AG08395 (cell line): ENCODE data around the gene PTPRN2.

ENCODE experiments used
- DNase-seq: peaks from one replicate; pipeline ENCODE4 v3.0.0; 2012; ENCODE audit warnings: mixed read lengths, low spot score

PTPRN2 gene

DNA sequence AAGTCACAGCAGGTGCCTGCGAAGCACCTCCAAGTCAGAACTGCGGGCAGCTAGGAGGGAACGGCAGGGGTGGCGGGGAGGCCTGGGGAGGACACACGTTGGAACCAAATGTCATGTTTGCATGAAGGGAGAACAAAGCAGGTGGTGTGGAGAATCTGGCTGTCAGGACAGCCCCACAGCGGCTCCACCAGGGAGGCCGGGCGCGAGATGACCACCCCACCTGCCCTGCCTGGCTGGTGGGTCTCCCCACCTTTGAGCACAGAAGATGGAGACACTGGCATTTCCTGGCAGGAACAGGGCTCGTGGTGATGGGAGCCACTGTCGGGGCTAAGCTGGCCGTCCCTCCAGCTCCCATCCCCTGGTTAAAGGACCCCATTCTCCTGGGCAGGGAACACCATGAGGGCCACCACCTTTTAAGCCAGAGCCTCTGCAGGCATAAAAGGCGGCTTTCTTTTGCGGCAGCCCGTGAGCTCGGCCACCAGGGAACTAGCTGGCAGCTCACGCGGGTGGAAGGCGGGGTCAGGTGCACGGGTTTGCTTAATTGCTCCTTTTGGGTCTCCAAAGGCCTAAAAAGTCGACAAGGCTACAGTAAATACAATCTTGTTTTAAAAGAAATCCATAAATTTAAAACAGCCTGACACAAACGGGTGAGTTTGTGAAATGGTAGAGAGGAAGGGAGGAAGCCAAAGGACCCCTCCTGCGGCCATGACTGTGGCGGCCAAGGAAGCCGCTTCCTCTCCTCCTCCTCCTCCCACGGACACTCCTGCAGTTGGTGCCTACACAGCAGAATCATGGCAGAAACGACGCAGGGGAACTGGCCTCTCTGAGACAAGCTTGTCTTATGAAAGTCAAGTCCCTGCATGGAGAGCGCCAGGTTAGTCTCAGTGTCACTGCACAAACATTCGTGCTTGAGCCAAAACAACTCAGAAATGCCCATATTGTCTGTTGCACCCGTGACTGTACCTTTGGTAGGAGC, 1037.0 kb downstream of the PTPRN2 start:
- DNase-seq = no peak

DNA sequence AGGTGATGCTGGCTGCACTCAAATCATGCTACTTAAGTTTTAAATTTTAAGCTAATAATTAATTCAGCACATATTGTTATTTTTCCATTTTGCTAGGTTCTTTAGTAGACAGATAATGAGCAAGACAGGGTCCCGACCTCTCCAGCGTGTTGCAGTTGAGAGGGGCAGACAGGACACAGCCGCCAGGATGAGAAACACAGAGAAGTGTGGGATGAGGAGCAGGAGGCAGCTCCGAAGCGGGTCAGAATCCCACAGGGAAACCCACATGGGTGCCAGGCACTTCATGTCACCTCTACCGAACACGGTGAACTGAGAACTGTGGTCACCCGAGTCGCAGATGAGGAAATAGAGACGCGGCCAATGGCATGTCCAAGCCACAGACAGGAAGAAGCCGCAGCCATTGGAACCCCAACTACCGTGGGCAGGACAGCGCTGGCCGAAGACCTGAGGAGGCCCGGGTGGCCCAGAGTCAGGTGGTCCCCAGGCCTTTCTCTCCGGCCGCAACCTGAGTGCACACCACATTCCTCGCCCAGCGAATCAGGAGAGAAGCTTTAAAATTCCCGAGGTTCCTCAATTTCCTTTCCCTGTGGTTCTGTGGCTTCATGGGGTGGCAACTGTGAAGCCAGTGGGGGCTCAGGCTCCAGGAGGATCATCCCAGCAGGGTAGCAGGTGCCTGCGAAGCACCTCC, 1037.9 kb downstream of the PTPRN2 start:
- no peak for DNase-seq

DNA sequence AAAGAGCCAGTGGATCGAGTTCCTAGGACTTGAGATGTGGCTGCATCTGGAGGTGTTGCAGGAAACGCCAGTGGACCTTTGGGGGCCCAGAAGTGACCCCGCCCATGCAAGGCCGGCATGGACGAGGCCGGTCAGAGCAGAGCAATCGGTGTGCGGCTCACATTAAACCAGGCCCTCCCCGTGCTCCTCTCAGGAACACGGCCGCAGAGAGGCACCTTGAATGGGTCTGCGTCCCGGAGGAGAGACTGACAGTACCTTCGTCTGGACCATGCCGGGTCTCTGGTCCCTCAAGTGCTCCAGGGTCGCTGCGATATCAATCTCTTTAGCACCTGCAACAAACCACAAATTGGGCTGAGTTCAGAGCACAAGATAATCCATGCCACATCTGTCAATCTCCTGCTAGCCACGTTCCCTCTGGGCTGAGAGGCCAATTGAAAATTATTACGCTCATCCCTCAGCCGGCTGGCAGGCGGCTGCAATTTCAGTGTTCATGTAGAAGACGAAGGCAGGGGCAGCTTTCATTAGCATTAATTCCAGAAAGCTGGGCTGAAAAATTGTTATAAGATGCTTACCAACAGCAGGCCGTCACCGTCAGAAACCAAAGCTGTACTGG, 1038.8 kb downstream of the PTPRN2 start:
- no peak for DNase-seq

DNA sequence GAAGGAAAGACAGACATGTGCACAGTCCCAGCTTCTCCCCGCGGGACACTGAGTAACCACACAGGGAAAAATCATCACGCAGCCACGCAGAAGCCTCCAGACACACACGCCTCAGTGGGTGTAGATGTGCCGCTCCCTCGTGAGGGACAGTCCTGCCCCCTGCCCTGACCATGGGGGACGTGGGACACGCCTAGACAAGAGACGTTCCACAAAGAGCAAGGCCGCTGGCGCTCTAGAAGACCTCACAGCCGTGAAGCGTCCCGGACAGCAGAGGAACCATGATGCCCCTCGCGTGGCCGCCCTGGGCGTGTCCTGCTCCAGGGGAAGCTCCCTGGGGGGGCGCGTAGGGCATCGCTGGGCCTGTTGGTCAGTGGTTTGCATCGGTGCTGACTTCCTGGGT, 1040.0 kb downstream of the PTPRN2 start:
- no peak for DNase-seq

DNA sequence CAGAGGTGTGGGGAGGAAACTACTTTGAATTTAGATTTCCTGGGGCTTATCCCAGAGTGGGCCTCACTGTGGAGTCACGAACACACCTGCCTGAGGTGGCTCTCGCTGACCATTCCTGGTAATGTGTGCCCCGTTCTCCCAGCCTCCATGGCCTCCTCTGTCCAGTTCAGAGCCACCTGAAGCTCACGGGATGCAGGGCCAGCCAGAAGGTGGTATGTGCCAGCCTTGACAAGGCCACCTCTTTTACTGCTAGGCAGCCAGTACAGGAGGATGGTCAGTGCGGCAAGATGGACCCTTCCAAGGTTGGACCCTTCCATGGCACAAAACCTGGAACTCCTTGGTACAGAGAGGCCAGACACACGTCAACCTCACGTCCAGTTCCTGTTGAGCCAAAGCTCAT, 1040.5 kb downstream of the PTPRN2 start:
- DNase-seq = no peak

DNA sequence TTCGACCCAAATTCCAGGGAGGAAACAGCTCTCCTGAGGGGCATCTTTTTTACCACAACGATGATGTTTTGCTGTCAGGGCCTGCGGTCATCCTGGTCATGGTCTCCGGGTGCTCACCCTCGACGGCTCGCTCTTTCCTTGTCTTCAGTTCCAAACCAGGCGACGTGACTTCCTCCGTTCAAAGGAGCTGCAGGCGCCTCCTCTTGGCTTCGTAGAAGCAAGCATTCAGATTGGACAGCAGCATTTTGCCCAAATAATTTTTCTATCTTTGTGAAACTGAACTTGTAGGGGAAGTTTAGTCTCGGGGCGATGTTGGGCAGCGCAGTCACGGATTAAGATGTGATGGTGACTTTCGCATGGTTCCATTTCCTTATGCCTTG, 1042.0 kb downstream of the PTPRN2 start:
- DNase-seq = no peak

DNA sequence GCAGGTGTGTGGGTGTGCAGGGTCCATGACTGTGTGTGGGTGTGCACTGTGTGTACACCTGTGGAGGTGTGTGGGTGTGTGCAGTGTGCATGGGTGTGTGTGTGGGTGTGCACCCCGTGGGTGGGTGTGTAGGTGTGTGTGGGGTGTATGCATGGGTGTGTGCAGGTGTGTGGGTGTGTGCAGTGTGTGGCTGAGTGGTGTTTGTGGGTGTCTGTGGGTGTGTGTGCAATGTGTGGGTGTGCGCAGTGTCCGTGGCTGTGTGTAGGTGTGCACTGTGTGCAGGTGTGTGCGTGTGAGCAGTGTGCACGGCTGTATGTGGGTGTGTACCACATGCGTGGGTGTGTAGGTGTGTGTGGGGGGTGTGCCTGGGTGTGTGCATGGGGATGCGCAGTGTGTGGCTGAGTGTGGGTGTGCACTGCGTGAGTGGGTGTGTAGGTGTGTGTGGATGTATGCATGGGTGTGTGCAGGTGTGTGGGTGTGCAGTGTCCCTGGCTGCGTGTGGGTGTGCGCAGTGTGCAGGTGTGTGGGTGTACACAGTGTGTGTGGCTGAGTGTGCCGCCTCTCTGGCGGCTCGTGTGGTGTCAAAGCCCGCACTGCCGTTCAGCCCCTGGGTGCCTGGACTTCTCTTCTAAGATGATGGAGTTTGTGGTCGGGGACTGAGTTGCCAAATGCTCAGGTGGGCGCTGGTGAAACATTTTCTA, 1042.5 kb downstream of the PTPRN2 start:
- DNase-seq = no peak

DNA sequence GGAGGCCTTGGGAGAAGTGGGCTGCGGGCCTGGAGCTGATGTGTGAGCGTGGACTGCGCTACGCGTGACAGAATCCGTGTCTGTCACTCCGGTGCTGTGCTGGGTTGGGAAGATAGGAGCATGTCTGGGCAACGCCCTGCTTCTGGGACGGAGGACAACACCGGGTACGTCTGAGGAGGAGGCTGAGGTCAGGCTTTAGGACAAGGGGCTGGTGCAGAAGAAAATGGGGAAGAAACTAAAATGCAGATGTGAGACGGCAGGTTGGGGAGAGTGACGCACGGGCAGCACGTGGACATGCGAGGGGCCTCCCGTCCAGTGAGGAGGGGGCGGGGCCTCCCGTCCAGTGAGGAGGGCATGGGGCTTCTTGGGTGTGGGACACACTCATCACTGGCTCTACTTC, 1043.4 kb downstream of the PTPRN2 start:
- DNase-seq = no peak

DNA sequence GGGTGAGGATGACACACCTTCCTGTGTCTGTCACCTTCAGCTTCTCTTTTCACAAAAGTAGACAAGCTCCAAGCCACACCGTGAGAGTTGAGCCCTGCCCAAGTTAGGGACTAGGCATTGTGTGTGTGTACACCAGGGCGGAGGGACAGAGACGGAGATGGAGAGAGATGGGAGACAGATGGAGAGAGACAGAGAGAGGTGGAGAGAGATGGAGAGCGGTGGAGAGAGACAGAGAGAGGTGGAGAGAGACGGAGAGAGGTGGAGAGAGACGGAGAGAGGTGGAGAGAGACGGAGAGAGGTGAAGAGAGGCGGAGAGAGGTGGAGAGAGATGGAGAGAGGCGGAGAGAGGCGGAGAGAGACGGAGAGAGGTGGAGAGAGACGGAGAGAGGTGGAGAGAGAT, 1043.8 kb downstream of the PTPRN2 start:
- no peak for DNase-seq

DNA sequence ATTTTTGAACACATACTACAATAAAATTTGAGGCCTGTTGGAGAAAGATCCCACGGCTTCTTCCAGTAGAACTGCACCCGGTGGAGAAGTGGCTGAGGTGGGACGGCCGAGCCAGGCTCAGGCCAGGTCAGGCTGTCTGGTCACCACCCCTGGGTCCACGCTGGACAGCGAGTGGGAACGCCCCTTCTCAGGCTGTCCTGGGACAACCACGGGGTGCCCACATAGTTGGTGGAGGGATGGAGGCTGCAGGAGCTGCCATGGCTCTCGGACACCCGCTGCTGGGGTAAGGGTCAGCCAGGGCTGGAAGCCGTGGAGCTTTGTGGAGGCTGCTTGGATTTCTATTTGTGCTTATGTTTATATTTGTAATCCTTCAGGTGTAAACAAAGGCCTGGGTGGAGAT, 1044.3 kb downstream of the PTPRN2 start:
- no peak for DNase-seq

DNA sequence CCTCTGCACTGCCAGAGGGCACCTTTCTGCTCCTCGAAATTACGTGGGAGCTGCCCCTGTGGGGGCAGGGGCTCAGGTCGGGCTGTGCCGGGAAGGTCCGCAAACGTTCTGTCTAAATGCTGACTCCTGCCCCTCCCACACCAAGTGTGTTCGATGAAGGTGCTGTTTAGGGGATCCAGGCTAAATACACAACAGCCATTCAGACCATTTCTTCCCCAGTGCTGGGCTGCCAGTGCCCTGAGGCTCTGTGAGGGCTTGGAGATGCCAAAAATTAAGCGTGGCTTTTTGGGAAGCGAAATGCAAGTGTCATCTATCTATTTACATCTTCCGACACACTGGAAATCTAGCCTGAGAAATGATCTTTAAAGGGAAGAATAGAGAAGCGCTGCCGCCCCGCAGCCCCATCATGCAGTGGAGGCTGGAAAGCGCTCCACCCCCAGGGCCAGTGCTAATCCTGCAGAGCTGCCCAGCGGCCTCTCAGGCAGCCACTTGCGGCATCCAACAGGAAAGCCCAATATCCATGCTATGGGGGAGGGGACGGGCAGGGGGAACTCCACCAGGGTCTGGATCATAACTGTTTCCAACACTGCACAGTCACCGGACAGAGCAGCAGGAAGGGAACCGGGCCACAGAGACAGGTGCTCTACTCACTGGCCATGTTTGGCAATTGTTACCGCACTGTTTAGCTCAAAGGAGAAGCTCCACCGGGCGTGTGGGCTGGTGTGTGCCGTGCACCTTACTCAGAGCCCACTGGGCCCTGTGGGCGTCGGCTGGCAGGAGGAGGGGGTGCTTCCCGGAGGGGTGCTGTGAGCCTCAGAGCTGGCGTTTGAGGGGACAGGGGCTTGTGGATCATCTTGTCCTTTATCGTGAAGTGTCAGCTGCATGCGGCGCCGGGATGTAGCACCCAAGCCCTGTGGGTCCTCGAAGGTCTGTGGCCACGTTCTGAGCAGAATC, 1045.3 kb downstream of the PTPRN2 start:
- DNase-seq = no peak

DNA sequence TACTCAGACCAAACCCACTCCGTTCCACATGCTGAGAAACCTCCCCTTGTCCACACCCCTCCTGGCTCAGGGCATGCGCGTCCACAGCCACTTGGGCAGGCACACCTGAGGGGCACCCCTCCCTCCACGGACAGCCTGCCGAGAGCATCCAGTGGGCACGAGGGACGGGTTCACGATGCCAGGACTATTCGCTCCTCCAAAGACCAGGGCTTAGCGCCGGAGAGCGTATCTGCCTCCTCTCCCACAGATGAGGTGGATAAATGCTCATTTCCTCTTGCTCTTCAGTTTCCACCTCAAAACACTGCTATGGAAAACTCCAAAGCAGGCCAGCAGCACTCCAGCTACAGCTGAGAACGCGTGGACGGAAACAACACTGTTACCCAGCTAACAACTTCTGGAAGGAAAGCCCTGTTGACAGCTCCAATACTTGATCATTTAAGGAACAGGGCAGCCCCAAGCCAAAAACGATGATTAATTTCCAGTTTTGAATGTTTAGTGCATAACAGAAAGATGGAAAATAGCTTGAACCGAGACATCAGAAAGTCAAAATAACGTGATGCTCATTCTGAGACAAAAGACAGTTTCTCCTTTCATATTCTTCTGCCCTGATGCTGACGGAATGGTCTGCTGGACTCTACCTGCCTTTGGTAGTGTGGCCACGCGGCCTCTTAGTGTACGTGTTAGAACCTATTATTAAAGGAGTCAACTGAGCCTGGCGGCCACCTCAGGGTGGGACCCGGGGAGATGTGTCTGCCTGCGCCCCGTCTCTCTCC, 1046.1 kb downstream of the PTPRN2 start:
- DNase-seq = no peak

DNA sequence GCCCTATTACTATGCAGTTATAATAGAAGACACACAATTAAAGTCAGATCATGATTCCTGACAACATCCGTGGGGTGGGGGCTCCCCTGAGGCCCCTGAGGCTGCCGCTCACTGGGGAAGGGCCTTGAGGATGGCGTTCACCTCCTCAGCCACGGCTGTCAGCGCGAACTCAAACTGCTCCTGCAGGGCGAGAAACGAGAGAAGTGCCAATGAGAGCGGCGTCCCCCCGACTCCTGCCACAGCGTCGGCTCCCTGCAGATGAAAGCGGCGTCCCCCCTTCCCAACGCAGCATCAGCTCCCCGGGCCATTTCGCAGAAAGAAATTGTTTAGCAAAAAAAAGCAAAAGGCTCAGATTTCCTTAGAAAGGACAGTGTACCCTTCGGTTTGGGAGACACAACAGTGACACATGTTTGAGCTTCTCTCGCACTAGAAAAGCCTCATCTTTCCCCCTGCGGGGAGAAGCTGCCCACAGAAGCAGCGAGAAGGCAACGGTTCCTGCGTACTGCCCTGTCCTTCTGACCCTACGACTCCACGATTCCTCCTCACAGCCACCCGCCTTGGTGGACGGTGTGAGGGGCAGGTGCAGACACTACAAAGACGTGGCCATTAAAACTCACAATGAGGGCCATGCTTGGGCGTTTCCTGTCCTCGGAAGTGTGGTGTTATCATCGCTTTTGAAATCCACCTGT, 1046.9 kb downstream of the PTPRN2 start:
- no peak for DNase-seq

DNA sequence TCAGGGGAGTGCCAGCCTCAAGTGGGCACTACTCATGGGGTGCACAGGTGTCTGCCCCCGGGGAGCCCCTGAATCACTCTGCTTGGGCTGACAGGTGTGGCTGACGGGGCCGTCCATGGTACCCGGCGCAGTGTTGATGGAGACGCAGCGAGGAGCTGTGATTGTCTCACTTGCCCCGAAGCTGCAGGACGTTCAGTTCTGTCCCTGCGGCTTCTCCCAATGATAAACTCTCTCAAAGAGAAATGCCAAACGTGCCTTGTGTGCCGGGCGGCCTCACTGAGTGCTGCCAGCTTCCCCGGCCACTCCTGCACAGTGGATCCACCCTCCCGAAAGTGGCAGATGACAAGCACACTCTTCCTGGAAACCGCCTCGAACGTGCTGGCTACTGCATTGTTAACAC, 1047.6 kb downstream of the PTPRN2 start:
- DNase-seq = no peak

DNA sequence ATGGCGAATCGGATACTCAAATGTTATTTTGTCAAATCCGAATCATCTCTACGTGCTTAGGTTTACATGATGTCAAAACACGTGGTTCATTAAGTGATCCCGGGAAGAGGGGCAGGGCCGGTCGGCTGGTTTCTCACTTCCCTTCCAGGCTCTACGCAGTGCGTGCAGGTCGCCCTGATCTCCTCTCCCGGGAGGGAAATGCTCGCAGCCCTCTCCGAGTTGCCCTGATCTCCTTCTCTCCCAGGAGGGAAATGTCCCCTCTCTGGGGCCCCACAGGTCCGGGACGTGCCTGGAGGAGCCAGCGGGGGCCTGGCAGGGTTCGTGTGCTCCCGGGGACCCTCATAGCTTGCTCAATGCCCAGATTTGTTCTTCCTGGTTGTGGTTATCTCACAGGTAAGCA, 1048.1 kb downstream of the PTPRN2 start:
- no peak for DNase-seq

DNA sequence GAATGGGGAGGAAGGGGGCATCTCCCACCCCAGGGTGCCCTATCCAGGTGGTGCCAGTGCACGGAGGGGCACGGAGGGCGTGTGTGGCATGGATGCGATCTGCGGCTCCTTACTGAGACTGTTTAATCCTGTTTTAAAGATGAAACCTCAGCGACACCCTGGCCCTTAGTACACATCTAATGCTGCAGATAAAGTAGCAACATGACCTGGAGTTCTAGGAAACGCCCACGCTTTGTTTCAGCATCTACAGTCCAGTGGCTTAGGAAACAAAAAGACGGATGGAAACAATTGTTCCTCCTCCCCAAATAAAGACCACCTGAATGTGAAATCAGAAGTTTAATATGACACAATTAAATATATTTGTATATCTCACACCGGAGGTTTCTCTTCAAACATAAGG, 1048.9 kb downstream of the PTPRN2 start:
- DNase-seq = no peak

DNA sequence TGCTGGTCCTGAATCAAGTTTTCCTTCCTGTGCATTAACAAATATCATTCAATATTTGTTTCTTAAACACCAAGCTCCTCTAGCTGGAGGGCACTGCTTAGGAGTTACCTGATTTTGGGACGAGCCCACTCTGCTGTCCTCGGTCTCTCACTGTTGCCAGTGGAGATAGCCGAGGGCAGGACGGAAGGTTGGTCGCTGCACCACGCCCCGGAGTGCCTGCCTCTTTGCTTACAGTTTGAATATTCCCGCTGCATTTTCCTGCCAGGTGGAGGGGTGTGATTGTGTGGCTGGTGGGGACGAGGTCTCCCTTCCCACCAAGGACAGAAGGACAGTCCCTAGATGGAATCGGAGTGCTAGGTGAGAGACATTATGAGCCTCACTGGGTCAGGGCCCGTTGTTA, 1049.3 kb downstream of the PTPRN2 start:
- DNase-seq = no peak

DNA sequence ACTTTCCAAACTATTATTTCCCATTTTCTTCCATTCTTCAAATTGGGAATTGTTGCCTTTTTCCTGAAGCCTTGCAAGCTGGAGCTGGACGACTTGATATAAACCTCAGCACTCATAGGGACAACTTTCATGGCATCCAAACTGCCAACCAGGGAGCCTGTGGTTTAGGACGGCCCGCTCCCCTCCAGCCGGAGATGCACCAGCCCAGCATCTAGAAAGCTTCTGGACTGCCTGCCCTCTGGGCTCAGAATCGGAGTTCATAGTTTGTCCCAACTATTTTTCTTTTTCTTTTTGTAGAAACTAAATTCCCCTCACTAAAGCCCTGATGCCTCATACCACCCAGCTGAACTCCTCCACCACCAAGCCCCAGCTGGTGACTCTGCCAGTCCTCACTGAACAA, 1050.6 kb downstream of the PTPRN2 start:
- no peak for DNase-seq

DNA sequence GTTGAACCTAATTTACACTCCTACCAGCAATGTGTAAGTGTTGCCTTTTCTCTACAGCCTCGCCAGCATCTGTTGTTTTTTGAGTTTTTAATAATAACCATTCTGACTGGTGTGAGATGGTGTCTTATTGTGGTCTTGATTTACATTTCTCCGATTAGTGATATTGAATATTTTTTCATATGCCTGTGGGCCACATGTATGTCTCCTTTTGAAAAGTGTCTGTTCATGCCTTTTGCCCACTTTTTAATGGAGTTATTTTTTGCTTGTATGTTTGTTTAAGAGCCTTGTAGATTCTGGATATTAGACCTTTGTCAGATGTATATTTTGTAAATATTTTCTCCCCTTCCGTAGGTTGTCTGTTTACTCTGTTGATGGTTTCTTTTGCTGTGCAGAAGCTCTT, 1055.6 kb downstream of the PTPRN2 start:
- no peak for DNase-seq
